DOHH2 (cell line): ENCODE measurements around the gene HMMR.

ENCODE experiments used
- EZH2phosphoT487 ChIP-seq: fragments of 200-600 bp; sonication (generic); IDR thresholded peaks from 2 replicates; pipeline ENCODE4 v1.6.1; 2017; ENCODE audit warnings: borderline replicate concordance, mild to moderate bottlenecking, antibody characterized with exemption, low read length, moderate library complexity, mixed read lengths
- TF ChIP-seq, protein P1 (sequence below): fragments of 200-600 bp; sonication (generic); IDR thresholded peaks from one replicate; pipeline ENCODE4 v1.5.1; 2014; ENCODE audit warnings: antibody characterized with exemption, mild to moderate bottlenecking, low read depth, low read length; ENCODE audit not compliant: poor library complexity, severe bottlenecking

DNA sequence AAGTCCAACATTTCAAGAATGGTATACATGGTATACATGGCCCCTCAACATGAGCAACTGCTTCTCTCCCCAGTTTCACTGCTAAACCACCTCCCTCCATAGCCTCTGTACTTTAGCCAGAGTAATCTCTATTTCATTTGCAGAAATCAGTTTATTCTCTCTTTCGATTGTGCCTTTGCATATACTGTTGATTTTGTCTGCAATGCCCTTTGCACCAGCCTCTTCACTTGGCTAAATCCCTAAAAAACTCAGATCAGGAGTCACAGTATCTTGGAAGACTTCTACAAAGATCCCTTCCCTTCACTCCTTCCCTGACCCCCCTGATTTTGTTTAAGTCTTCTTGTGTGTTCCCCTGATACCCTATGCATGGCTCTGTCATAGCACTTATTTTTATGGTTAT, 27.9 kb upstream of the HMMR start:
- TF ChIP-seq EZH2phosphoT487: no peak
- TF ChIP-seq, protein P1, sequence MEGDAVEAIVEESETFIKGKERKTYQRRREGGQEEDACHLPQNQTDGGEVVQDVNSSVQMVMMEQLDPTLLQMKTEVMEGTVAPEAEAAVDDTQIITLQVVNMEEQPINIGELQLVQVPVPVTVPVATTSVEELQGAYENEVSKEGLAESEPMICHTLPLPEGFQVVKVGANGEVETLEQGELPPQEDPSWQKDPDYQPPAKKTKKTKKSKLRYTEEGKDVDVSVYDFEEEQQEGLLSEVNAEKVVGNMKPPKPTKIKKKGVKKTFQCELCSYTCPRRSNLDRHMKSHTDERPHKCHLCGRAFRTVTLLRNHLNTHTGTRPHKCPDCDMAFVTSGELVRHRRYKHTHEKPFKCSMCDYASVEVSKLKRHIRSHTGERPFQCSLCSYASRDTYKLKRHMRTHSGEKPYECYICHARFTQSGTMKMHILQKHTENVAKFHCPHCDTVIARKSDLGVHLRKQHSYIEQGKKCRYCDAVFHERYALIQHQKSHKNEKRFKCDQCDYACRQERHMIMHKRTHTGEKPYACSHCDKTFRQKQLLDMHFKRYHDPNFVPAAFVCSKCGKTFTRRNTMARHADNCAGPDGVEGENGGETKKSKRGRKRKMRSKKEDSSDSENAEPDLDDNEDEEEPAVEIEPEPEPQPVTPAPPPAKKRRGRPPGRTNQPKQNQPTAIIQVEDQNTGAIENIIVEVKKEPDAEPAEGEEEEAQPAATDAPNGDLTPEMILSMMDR: no peak
